ENCODE measurements around the gene SLC9A9.

GRCh38 chr3:143826296-143826695 is 22.0 kb downstream of the SLC9A9 start:
- TF ChIP-seq CTCF (optimal IDR thresholded peaks at IDR 0.05 in 1 of 3, IDR thresholded peaks at IDR 0.05 in 1 of 3, conservative IDR thresholded peaks at IDR 0.05 in 1 of 3; ENCODE audit: extremely low read depth in 1 of 3, insufficient read depth in 2 of 3, low read length in 3 of 3) (no peak), EZH2 (IDR thresholded peaks at IDR 0.05; ENCODE audit: low read length) (no peak)

All from keratinocyte (primary cell).